HS-27A (cell line): ENCODE data around the gene CAT.
A peak's percentile ranks its signal among the peaks of the same experiment; 100 is the strongest.

ENCODE experiments used
- DNase-seq: peaks from one replicate; pipeline ENCODE4 v3.0.0-alpha.2; 2012; ENCODE audit warnings: low read depth, missing footprints

CAT gene

GRCh38 chr11:34425360-34425759 is 13.4 kb upstream of the CAT start:
- no peak for DNase-seq

- no peak for DNase-seq
Measured at GRCh38 chr11:34425867-34426266, 12.9 kb upstream of the CAT start.

DNA sequence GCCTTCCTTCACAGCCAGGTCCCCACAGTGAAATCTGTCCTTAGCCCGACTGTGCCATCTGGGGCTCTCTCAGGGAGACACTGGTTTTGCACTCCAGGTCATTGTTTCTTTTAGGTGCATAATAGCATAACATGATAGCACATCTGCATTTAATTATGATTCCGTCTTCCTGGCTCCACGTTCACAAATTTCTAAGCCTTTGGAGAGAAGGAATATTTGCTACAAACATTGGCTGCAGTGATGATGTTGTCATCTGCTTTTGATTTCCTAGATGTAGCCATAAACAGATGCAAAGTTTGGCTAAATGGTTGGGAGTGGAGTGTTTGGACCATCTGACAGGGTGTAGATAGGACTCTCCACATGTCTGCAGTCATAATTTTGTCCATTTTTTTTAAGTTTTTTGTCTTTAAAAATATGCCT is 12.0 kb upstream of the CAT start:
- no peak for DNase-seq

GRCh38 chr11:34427186-34427805 is 11.4 kb upstream of the CAT start:
- DNase-seq: peak; percentile 34

- DNase-seq: no peak
Measured at GRCh38 chr11:34431979-34432378, 6.8 kb upstream of the CAT start.

DNA sequence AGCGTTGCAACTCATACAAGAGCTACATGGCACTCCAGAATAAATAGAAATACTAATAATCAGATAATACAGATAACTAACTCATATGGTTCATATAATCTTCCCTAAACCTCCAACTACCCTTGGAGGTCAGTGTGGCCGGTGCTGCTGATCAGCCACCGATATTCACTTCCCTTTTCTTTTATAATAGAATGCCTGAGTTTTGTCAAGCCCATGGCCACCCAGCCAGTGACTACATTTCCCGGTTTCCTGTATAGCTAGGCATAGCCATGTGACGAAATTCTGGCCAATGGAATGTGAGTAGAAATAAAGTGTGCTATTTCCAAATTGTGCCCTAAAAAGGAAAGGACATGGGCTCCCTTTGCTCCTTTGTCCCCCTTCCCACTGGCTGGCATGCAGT is 5.9 kb upstream of the CAT start:
- no peak for DNase-seq

DNA sequence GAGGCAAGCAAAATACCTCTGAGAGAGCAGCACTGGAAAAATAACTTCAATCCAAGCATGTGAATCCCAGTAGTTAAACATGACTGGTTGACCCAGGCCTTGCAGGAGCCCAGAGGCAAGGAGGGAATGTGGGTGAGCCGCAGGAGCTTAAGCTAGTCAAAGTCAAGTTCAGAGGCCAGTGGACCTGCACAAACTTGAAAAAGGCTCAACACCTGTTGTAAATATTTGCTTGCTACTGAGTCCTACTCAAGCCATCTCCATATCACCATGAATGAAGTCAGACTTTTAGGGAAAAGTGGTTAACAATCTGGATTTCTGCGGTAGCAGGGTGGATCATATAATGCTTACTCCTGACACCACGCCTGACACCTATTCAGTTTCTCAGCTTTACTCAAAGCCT is 4.8 kb upstream of the CAT start:
- DNase-seq: no peak

DNA sequence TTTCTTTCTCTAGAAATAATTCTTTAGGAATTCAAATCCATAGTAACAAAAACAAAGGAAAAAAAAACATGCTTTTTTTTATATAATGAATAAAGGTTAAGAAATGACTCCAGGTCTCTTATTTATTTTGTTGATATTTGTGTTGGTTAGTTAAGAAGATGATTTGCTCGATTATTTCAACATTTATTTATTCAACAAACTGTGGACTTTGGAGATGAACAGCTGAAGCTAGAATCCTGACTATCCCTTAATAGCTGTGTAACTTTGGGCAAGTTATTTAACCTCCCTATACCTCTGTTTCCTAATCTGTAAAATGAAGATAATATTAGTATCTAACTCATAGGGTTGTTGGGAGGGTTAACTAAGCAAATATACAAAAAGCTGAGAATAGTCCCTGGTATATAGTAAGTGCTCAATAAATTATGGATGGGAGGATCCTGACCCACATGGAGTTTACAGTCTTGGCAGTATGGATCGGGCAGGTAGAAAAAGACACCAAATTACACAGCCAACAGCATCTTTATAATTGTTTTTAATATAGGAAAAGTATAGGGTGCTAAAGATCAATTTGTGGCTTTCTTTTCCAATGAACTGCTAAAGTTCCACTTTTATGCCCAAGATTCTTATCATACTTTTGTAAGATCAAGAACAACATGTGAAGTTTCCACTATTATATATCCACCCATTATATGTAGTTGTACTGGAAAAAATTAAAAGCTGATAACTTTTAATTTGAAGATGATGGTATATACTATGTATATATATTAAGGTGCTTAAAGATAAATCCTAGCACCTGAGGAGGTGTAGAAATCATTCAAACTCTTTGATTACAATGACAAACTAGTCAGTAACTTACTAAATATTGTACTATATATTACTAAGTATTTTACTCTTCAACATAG is 1.3 kb upstream of the CAT start:
- no peak for DNase-seq

DNA sequence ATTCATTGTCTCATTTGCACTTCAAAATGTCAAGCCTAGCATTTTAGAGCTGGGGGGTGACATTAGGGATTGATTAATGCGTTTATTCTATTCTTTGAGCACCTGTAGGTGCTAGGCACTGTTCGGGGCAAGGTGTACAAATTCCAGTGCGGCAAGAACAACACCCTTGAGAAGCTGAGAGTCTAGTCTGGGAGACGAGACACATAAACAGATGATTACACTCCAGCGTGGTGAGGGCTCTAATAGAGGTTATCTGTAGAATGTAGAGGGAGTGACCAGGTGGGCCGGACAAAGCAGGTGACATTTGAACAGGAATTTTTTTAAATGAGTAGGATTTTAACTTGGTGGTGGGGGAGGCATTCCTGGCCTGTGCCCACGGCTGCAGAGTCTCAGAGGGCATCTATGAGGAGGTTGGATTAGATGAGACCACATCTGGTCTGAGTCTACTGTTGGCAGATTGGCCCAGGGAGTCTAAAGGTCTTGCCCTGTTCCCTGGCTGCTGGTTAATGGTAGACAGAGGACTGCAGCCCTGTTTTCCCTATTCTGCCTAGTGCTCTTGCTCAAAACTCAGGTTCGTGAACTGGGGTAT is 970 bp downstream of the CAT start:
- DNase-seq: no peak

DNA sequence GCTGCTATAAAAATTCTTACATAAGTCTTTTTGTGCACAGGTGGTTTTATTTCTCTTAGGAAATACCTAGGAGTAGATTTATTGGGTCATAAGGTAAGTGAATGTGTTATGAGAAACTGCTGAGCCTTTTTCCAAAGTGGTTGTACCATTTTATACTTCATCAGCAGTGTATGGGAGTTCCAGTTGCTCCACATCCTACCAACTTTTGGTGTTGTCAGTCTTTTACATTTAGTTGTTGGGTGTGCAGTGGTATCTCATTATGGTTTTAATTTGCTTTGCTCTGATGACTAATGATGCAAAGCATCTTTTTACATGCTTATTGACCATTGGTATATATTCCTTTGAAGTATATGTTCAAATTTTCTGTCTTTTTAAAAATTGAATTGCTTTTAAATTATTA is 3.1 kb downstream of the CAT start:
- DNase-seq: no peak

- DNase-seq: no peak
Measured at GRCh38 chr11:34443136-34443535, 4.4 kb downstream of the CAT start.

DNA sequence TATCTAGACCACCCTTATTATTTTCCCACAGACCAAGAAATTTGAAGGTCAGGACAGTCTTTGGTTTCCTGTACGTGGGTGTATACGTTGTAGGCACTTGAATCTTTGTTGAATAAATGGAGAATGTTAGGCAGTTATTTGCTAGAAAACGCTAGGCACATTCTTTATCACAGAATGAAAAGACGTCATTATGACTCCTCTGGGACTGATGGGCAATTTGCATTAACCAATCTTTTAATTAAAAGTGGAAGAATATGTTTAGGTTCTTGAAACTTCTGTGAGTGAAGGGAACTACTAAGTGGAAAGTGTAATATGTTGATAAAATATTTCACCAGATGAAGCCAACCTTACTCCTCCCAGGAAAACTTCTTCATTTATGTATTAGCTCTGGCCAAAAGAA is 5.7 kb downstream of the CAT start:
- DNase-seq: no peak

- DNase-seq: no peak
Measured at GRCh38 chr11:34445956-34446355, 7.2 kb downstream of the CAT start.

DNA sequence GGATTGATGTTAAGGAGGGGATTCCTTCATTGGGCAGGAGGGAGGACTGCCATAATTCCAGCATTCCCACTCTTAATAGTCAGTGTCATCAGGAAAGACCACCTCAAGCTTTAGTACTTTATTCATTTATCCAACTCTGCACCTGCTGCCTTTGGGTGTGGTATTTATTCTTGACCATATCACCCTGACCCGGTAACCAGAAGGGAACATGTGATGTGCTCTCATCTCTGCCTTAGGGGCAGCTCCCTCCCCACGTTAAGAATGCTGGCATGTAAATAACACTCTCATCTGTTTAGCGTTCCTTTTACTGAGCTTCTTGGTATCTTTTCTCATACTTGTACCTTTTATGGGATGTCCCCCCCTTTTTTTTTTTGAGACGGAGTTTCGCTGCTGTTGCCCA is 7.7 kb downstream of the CAT start:
- DNase-seq: no peak

GRCh38 chr11:34447044-34447443 is 8.3 kb downstream of the CAT start:
- DNase-seq: no peak

- no peak for DNase-seq
Measured at GRCh38 chr11:34448223-34448994, 9.7 kb downstream of the CAT start.

DNA sequence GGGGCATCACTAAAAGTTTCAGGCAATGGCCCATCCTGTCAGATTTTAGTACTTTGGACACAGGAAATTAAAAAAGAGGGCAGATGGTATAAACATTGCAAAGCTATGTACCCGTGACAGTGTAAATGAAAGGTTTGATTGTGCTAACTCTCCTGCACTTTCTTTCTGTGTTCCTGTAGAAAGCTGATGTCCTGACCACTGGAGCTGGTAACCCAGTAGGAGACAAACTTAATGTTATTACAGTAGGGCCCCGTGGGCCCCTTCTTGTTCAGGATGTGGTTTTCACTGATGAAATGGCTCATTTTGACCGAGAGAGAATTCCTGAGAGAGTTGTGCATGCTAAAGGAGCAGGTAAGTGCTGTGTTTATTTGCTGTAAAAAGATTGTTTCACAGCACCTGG is 10.3 kb downstream of the CAT start:
- no peak for DNase-seq

DNA sequence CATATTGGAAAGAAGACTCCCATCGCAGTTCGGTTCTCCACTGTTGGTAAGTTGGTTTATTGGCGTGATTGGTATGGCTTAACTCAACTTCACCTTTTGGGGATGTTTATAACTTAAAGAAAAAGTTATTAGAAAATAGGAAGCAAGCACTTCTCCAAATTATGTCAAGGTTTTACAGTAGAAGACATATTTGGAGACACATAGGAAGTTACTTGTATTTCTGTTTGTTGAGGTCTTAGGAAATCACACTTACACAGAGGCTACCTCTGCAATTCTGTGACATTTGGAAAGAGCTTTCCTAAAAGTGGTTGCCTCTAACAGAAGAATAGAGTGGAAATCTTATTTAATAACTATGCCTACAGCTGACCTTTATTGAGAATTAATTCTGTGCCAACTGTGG is 12.3 kb downstream of the CAT start:
- no peak for DNase-seq

DNA sequence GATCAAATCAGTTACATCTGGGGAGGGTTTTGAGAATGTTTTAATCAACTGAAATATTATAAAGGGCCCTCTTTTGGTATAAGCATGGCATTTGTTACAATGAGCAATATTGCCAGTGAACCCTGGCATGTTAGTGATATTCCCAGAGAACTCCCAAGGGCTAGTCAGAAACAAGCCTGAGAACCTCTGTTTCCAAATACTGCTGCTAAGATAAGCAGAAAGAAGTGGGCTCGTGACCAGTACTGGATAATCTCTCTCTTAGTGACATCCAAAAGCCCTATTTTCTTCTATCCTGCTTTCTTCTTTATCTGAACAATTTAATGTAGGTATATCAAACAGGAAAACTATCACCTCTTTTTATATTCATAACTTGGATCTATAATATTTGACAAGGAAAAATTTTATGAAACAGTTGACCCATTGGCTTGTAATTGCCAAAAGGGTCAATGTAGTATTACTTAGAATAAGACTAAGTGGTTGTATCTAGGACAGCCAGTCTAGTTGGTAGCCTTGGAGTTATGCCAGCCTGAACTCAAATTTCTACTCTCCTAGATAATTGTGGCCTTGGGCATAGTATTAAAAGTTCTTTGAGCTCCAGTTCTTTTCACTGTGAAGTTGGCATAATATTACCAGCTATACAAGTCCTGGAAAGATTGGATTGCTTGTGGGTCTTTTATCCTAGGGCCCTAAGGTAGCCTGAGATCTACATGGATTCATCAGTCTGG is 15.7 kb downstream of the CAT start:
- no peak for DNase-seq

DNA sequence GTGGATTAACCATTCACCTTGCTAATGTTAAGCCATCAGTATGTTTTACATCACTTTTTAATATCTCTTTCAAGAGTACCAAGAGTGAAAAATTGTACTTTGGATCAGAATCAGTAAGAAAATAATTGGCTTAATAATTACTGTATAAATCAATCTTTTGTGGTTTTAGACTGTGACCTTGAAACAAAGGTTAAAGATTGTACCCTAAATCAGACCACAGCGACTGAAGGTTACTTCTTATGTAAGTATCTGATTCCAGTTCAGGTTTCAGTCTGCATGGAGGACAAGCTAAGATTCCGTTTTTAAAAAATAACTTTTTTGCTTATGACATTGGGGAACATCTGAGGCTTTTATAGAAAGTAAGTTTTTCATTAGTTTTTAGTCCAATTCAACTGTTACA is 18.9 kb downstream of the CAT start:
- no peak for DNase-seq

DNA sequence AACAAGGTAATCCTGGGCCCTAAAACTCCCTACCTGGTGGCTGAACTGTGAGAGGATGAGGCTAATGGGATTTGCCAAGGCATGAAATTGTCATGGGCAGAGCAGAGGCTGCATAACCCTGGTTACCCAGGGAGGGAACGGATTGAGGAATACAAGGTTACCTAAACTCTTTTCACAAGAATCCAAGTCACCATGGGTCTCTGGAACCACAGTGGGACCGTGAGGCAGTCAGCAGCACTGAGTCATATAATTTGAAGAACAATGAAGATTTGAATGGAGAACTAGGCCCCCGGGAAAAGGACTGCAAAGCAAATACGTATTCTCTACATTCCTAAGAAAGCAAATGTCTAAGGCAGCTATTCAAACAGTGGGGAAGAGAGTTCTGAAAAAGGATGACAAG is 19.8 kb downstream of the CAT start:
- DNase-seq: no peak
